Mesenteric fat pad (tissue), 1 donor: ENCODE data around the gene POLR2C. TPM values are rescaled to one million over a fixed set of nuclear protein-coding genes. Genes with fewer than 3 reads are reported as not detected.
"Not testable (repeated sequence)": the region's sequence is repeated elsewhere in the genome, so short reads cannot be mapped to it uniquely, and the experiment has no call there.

ENCODE experiments used
- DNase-seq: peaks from one replicate; pipeline ENCODE4 v3.0.0-alpha.2; 2020; ENCODE audit warnings: low spot score
- long read RNA-seq: library from polyadenylated mRNA; unstranded; transcript quantifications from one replicate; pipeline ENCODE4 v2.0.0, GENCODE V29; 2020
- total RNA-seq: library from RNA; stranded (reverse); fragmentation: NEBNext Ultra II Directional; extraction: Animal tissue kit (Norgen Biotek cat#: 25700); gene quantifications from one replicate; pipeline ENCODE4 v1.2.1, GENCODE V29; 2021
- donor health status: DM: yes; HTN: yes; CAD: no.

Gene POLR2C
- 42.9 TPM for total RNA-seq
- long read RNA-seq, transcript POLR2C-201 (9 exons, 2,057 nt): major isoform, 91 of 103 reads
- long read RNA-seq, partial matches to known transcripts: 1 of 103 reads
- long read RNA-seq, other reads (novel, unspliced or antisense): 11 of 103 reads

DNA sequence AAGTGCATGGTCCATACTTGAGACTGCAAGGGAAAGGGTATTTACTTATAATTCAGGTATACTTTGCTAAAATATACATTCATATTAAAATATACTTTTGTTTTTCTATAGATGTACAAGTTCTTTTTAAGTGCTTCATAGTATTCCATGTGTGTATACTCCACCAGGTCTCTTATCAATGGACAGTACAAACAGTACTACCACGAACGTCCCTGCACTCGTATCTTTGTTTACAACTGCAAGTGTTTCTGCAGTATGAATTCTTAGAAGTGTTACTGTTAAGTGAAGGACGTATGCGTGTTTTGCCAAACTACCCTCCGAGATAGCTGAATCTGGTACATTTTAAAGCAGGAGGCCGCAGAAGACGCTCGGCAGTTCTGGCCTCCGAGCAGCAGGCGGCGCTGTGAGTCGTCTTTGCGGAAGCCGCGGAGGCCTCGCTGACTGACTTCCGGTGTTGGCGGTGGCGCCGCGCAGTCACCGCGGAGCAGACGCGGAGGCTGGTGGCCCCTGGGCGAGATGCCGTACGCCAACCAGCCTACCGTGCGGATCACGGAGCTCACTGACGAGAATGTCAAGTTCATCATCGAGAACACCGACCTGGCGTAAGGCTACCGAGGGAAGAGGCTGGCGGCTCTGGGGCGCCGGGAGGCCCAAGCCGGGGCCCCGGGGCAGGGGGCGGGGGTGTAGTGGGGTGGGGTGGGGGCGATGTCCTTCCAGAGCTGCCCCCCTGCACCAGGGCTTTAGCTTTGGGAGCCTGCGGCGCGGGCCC lies at the start of gene POLR2C:
TSS of gene POLR2C (plus strand) at position 471 of the 769 bp plus-strand sequence. CDS start at position 517, 46 bp downstream.
- DNase-seq: peak; percentile 96

DNA sequence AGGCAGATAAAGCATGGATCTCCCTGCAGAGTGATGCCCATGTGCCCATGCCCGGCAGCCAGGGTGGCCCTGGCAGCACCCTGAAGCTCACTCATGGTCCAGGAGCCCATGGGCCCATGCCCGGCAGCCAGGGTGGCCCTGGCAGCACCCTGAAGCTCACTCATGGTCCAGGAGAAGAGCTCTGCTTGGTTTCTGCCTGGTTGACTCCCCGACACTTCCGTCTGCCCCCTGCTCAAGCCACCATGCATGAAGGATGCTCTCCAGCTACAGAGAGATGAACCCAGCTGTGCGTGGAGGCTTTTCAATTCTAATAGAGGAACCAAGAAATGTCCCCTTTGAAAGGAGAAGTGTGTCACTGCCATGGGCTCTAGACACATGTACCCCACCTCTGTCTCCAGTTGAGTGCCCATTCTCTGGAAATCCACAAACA lies 49.2 kb upstream of the POLR2C start:
- no peak for DNase-seq

DNA sequence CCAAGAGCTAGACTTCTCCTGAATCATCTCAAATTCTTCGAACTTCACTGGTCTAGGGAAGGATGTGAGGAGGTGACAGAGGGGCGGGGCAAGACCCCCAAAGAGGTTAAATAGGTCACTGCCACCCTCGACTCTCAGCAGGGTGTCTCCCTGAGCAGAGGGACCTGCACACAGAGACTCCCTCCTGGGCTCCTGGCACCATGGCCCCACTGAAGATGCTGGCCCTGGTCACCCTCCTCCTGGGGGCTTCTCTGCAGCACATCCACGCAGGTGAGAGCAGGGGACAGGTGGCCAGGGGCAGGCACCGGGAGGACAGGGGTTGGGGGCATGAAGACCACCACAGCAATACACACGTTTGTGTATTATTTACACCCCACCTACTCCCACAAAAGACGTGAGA lies 48.7 kb upstream of the POLR2C start:
- no peak for DNase-seq

DNA sequence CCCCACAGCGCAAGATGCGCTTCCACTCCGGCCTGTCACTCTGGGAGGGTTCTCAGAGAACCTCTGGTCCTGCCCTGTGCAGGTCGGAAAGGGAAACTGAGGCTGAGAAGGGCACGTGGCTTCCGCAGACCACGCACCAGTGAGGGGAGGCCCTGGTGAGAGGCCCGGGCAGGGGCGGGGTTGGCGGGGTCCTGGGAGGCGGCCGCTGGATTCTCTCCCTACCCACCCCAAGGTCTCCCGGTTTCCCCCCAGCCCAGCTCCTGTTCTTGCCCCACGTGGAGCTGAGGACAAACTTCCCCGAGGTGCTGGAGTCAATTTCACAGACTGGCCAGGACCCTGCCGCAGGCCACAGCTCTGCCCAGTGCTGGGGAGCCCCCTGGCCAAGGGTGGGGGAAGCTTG lies 46.4 kb upstream of the POLR2C start:
- DNase-seq: no peak

DNA sequence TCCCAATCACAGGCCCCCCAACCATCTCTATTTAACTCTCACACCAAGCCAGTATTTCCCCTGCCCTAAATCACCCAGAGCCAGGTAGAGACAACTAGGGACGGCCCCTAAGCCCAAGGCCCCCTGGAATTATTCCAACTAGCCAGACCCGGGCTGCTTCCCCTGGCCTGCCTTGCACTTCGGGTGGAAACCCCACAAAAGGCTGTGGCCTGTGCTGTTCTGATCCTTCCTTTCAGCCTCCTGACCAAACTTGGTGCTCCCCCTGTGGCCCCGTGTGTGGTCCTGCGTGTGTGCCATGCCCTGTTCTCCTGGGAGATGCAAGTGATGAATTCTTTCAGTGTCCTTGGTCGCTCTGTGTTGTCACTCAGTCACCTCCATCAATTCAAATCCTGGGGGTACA lies 43.0 kb upstream of the POLR2C start:
- no peak for DNase-seq

DNA sequence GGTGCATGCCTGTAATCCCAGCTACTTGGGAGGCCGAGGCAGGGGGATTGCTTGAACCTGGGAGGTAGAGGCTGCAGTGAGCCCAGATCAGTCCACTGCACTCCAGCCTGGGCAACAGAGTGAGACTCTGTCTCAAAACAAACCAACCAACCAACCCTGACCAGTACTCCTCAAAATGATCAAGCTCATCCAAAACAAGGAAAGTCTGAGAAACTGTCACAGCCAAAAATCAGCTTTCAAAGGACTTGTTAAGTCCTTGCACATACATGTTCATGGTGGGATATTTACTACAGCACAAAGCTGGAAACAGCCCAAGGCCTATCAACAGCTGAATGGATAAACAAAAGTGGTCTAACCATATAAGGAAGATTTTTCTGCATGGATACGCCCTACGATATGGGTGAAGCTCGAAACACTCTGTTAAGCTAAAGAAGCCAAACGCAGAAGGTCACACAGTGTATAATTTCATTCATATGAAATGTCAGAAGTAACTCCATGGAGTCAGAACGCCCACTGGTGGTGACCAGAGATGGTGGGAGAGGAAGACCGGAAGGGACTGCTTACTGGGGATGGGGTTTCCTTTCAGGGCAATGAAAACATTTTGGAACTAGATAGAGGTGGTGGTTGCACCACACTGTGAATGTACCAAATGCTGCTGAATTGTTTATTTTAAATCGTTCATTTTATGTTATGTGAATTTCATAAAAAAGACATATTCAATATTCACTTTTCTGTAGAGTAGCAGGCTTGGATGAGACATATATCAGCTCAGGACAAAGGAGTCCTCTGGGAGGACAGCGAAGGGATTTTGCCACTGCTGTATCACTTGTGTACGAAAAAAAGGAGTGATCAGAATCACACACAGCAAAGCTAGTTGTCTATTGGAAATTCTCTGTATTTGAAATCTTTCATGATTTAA lies 40.2 kb upstream of the POLR2C start:
- no peak for DNase-seq

DNA sequence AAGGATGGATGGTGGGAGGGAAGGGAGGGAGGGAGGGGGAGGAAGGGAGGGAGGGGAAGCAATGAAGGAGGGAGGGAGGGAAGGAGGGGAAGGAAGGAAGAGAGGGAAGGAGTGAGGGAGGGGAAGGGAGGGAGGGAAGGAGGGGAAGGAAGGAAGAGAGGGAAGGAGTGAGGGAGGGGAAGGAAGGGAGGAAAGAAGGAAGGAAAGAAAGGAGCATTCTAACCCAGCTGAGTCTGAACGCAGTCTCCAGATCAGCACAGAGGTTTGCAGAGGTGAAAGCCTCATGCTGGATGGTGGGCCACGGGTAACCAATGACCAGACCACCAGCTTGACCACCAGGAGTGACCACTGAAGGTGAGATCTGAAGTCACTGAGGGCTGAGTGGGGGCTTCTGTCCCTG lies 39.3 kb upstream of the POLR2C start:
- DNase-seq: no peak

DNA sequence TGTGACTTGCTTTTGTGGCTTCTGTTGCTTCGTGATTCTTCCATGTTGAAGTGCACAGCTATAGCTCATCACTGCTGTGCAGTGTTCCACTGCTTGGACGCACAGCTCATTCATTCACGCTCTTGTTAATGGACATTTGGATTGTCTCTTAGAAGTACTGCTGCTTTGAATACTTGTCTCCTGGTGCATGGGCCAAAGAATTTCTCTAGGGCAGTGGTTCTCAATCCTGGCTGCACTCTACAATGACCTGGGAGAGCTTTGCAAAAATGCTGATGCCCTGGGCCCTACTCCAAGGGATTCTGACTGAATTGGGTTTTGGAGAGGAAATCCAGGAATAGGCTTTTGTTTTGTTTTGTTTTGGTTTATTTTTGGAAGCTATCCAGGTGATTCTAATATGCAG lies 37.9 kb upstream of the POLR2C start:
- no peak for DNase-seq

DNA sequence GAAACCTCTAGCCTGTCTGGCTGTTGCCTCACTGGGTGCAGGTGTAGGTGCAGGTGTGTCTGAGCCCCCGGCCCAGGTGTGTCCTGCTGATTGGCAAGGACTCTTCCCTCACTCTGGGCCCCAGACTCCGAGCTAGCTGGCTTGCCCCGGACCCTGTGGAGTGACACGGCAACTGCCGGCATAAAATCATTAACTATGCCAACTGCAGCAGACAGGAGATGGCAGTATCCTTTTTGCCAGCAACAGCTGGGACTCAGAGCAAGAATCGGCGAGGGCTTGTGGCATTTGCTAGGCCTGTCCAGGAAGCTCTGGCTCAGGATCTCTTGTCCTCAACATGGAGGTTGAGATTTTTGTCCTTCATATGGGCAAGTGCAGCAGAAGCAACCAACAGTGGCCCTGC lies 36.1 kb upstream of the POLR2C start:
- DNase-seq: no peak

DNA sequence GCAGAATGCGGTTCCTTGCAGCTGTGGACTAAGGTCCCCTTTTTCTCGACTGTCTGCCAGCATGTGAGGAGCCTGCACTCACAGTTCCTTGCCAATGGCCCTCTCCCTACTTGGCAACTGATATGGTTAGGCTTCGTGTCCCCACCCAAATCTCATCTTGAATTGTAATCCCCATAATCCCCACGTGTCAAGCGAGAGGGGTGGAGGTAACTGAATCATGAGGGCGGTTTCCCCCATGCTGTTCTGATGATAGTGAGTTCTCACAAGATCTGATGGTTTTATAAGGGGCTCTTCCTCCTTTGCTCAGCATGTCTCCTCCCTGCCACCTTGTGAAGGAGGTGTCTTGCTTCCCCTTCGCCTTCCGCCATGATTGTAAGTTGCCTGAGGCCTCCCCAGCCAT lies 35.2 kb upstream of the POLR2C start:
- DNase-seq: no peak

DNA sequence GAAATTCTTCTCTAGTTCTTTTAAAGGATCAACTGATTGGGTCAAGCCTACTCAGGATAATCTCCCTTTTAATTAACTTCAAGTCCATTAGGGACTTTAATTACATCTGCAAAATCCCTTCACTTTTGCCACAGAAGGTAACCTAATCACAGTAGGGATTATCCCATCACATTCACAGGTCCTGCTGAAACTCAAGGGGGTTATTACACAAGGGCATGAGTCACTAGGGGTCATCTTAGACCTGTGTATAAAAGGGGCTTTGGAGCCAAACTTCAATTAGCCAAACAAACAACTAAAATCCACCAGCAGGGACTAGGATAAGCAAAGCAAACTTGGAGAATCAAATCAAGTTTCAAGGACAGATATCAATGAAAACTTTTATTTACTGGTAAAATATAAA lies 34.7 kb upstream of the POLR2C start:
- no peak for DNase-seq

DNA sequence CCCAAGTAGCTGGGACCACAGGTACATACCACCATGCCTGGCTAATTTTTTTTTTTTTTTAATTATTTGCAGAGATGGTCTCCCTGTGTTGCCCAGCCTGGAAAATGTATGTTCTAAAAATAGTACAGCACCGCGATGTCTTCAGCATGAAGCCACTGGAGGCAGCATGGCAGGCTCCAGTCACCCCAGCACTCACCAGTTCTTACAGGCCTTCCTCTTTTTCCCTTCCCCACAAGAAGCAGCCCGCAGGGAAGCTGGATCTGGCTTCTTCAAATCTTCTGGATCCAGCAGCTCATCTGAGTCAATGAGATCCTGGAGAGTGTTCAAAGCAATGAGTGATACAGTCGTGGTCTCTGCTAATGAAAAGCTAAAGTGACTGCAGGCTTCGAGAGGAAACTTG lies 31.5 kb upstream of the POLR2C start:
- DNase-seq: no peak

DNA sequence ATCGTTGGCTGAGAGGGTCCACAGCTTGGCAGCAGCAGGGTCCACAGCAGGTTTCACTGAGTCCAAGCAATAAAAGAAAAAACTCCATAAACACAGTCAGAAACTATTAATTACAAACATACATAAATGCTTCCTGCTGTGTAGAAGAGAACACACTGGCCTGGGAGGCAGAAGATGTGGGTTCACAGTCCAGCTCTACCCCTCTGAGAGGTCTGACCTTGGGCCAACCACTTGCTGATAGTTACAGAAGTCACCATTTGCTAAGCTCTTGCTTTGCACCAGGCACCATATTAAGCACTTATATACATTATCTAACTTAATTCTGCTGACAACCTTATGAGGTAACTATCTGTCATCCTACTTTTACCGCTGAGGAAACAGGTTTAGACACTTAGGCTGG lies 30.0 kb upstream of the POLR2C start:
- no peak for DNase-seq

DNA sequence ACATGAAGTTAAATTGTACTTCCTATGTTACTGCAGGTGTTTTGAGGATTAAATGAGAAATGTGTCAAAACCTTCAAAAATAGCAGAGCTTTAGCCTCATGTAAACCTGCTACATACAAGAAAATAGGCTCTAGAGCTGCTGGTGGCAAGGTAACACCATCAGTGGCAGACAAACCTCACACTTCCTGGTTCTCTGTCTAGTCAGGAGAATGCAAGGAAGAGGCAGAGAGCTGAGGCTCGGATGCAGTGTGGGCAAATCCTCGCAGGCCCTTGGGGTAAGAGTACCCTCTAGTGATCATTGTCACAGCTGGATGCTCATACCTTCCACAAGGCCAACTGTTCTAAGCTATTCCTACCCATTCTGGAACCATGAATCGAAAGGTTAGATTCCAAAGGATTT lies 29.5 kb upstream of the POLR2C start:
- DNase-seq: no peak

DNA sequence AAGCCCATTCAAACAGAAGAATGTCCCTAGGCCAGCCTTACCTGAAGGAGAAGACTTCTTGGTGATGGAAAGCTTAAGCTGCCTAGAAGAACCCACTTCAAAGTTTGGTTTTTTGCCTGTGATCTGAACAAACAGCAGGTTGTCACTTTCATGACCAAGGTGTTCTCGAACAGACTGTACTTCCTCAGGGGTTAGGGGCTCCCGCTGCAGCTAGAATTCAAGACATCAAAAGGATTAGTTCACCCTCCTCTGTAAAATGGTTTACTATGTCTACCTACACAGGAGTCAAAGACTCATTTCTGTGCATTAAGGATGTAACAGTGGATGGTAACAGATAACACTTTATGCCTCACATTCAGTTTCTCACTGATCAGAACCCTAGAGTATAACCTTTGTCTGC lies 28.5 kb upstream of the POLR2C start:
- no peak for DNase-seq

DNA sequence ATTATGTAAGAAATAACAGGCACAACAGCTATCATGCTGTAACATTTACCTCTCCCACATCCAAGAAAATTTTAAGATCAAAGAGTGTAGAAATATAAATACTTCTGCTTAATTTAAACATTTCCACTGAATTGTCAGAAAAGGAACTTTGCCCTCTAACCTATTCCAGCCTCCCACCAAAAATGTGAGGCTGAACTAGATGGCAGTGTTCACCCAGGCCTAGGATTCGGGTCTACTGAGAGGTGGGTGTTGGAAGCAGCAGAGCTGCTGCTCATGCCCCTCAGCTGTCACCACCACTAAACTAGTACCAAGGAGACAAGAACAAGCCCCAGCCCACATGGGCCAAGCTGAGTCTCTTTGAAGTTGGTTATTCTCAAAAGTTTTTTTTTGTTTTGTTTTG lies 26.6 kb upstream of the POLR2C start:
- no peak for DNase-seq

DNA sequence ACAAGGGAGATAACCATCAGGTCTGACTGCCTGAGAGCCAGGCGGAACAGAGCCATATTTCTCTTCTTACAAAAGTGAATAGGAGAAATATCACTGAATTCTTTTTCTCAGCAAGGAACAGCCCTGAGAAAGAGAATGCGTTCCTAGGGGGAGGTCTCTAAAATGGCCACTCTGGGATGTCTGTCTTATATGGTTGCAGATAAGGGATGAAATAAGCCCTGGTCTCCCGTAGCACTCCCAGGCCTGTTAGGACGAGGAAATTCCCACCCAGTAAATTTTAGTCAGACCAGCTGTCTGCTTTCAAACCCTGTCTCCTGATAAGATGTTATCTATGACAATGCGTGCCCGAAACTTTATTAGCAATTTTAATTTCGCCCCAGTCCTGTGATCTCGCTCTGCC lies 22.5 kb upstream of the POLR2C start:
- DNase-seq: not testable (repeated sequence)

DNA sequence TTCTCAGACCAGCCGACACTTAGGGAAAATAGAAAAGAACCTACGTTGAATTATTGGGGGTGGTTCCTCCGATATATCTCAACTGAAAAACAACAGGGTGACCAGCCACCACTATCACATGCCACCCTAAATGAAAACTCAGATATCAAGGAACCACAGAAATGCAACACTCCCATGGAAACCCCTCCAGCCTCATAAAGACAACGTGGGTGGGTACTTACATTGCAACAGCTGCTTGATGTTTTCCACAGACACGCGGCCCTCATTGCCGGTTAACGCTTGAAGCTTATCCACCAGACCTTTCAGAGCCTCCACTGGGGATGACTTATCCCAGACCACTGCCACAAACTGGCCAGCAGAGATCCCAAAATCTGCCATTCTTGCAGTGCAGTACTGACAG lies 21.9 kb upstream of the POLR2C start:
- not testable (repeated sequence) for DNase-seq

DNA sequence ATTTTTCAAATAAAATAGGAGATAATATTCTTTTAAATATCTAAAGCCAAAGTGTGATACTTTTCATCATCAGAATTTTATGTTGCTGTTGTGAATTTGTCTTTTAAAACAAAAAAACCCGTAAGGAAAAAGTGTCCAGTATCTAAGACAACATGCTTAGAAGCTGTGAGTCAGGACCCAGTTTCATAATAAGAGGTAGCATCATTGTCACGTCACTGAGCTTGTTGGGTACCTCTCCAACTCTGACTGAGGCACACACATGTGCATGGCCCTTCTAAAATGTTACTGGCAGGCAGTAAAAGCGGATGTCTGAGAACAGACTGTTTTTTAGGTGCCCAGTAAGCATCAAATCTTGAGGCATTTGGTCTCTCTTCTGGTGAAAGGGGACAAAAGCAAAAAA lies 17.8 kb upstream of the POLR2C start:
- no peak for DNase-seq

DNA sequence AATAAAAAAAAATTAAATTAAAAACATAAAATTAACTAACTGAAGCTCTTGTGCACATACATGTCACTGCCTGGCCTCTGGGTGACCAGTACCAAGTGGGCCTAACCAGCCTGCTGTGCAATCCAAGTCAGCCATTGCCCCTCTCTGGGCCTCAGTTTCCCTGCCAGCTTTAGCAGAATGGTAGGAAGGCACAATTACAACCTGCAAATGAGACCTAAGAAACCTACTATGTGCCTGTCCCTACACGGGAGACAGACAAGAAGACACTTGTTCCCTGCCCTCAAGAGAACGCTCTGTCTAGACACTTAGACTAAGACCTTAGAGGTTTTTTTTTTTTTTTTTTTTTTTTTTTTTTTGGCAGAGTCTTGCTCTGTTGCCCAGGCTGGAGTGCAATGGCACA lies 17.0 kb upstream of the POLR2C start:
- DNase-seq: no peak

DNA sequence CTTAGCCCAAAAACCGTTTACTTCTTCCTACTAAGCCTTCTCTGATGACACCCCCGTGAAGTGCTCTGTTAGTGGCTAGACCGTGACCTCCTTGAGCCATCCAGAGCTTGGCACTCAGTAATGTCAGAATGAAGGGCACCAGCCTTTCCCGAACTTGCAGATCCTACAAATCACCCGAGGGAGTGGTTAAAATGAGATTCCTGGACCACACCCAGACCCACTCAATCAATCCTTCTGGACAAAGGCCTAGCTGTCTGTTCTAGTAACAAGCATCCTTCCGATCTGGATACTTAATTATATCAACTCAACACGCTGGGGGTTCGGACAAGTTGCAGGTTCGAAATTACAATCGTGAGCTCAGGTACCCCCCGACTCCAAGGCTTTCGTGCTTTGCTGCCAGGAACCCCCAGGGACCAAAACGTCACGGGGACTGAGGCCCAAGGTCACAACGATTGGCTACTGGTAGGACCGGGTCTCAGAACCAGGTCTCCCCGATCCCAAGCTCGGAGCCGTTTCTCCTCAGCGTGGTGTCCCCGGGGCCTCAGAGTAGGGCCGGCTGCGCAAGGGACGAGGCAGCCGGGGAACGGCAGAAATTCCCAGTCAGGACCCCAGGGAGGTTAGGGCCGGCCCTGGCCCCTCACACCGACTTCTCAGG lies 15.8 kb upstream of the POLR2C start:
- no peak for DNase-seq
